Endodermal cell (in vitro differentiated cells): Measurements from ENCODE around the gene GOLGA6A. TPM values are rescaled to one million over a fixed set of nuclear protein-coding genes. Genes with fewer than 3 reads are reported as not detected.
A peak's percentile ranks its signal among the peaks of the same experiment; 100 is the strongest.
"Not testable (repeated sequence)": the region's sequence is repeated elsewhere in the genome, so short reads cannot be mapped to it uniquely, and the experiment has no call there.

ENCODE experiments used
- DNase-seq: peaks from one replicate; pipeline ENCODE4 v3.0.0-alpha.2; 2017
- H3K27ac ChIP-seq: 2 replicates; pipeline ENCODE4 v1.5.1; 2013; ENCODE audit warnings: mild to moderate bottlenecking, low read depth, low read length, moderate library complexity
- H3K27me3 ChIP-seq: 2 replicates; pipeline ENCODE4 v1.6.1; 2013; ENCODE audit warnings: mild to moderate bottlenecking, low read length, moderate library complexity; ENCODE audit not compliant: insufficient read depth, control insufficient read depth, poor library complexity, severe bottlenecking
- H3K36me3 ChIP-seq: 2 replicates; pipeline ENCODE4 v1.7.0; 2013; ENCODE audit warnings: mild to moderate bottlenecking, low read length, moderate library complexity; ENCODE audit not compliant: control insufficient read depth, insufficient read depth
- H3K4me1 ChIP-seq: one replicate; pipeline ENCODE4 v1.7.0; 2013; ENCODE audit warnings: low read length; ENCODE audit not compliant: control insufficient read depth, insufficient read depth
- H3K4me3 ChIP-seq: 2 replicates; pipeline ENCODE4 v1.5.1; 2013; ENCODE audit warnings: mild to moderate bottlenecking, low read length, moderate library complexity
- H3K9ac ChIP-seq: 2 replicates; pipeline ENCODE4 v1.6.1; 2013; ENCODE audit warnings: mild to moderate bottlenecking, low read length, moderate library complexity; ENCODE audit not compliant: poor library complexity, severe bottlenecking; ENCODE audit errors: extremely low read depth
- H3K9me3 ChIP-seq: 2 replicates; pipeline ENCODE4 v1.6.1; 2013; ENCODE audit warnings: mild to moderate bottlenecking, low read length, moderate library complexity; ENCODE audit not compliant: control insufficient read depth
- H3K27ac Mint-ChIP-seq: 2 replicates; pipeline ENCODE4 v1.8.0; 2020; ENCODE audit warnings: mixed read lengths
- H3K27me3 Mint-ChIP-seq: 2 replicates; pipeline ENCODE4 v1.8.0; 2021; ENCODE audit warnings: mild to moderate bottlenecking, mixed read lengths; ENCODE audit not compliant: insufficient read depth
- H3K36me3 Mint-ChIP-seq: 2 replicates; pipeline ENCODE4 v1.8.0; 2020; ENCODE audit warnings: low read depth, mixed read lengths
- H3K4me1 Mint-ChIP-seq: 2 replicates; pipeline ENCODE4 v1.8.0; 2020; ENCODE audit warnings: mixed read lengths
- H3K4me3 Mint-ChIP-seq: 2 replicates; pipeline ENCODE4 v1.8.0; 2020; ENCODE audit warnings: mild to moderate bottlenecking, moderate library complexity, mixed read lengths
- H3K9me3 Mint-ChIP-seq: 2 replicates; pipeline ENCODE4 v1.8.0; 2020; ENCODE audit warnings: mild to moderate bottlenecking, mixed read lengths
- WGBS, 2 experiments: methylation state at CpG; one replicate each; pipeline versions ENCODE4 v1.1.5 to v1.1.7; 2013; ENCODE audit warnings: missing lambda C conversion rate in 2 of 2, mixed read lengths in 1 of 2; ENCODE audit not compliant: insufficient coverage in 1 of 2, insufficient read length in 1 of 2; 5-methylcytosine and 5-hydroxymethylcytosine counted together
- total RNA-seq, 2 donors: library from RNA; stranded (reverse); fragmentation: NEBNext Ultra II Directional in 1 of 2; extraction: Animal tissue kit (Norgen Biotek cat#: 25700) in 1 of 2; gene quantifications; 2 replicates in 1 of 2; 3 replicates in 1 of 2; pipeline ENCODE4 v1.2.1, GENCODE V29; 2021
- TF ChIP-seq, protein P1 (sequence below): fragments of 200-600 bp; sonication (generic); conservative IDR thresholded peaks from 2 replicates; pipeline ENCODE4 v1.5.0; 2021; ENCODE audit warnings: antibody characterized with exemption, mild to moderate bottlenecking

The GOLGA6A gene
- total RNA-seq, 2 donors from 2014 or later = 0.75 to 0.86 TPM

GRCh38 chr15:74120426-74120825 is 38.1 kb upstream of the GOLGA6A start:
- Histone ChIP-seq H3K27ac (no peak overlapping the region), H3K4me3 (no peak overlapping the region), H3K9ac (no peak overlapping the region), H3K36me3 (no peaks in the 10 kb centered on the region), H3K9me3 (no peaks in the 10 kb centered on the region), H3K27me3 (no peaks in the 10 kb centered on the region), H3K4me1 (peaks cover 12% of the 10 kb centered on the region)
- H3K4me3 Mint-ChIP-seq = no peak overlapping the region
- H3K9me3 Mint-ChIP-seq = peaks cover 10% of the 10 kb centered on the region
- TF ChIP-seq, protein P1, sequence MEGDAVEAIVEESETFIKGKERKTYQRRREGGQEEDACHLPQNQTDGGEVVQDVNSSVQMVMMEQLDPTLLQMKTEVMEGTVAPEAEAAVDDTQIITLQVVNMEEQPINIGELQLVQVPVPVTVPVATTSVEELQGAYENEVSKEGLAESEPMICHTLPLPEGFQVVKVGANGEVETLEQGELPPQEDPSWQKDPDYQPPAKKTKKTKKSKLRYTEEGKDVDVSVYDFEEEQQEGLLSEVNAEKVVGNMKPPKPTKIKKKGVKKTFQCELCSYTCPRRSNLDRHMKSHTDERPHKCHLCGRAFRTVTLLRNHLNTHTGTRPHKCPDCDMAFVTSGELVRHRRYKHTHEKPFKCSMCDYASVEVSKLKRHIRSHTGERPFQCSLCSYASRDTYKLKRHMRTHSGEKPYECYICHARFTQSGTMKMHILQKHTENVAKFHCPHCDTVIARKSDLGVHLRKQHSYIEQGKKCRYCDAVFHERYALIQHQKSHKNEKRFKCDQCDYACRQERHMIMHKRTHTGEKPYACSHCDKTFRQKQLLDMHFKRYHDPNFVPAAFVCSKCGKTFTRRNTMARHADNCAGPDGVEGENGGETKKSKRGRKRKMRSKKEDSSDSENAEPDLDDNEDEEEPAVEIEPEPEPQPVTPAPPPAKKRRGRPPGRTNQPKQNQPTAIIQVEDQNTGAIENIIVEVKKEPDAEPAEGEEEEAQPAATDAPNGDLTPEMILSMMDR = no peak
- peaks cover 2% of the 10 kb centered on the region for H3K36me3 Mint-ChIP-seq
- WGBS, 2 experiments = 84 to 86% methylated on average over 2 to 6 of the region's 6 CpGs
- H3K4me1 Mint-ChIP-seq = peaks cover 26% of the 10 kb centered on the region
- no peak overlapping the region for H3K27ac Mint-ChIP-seq
- H3K27me3 Mint-ChIP-seq = peaks cover 12% of the 10 kb centered on the region
- DNase-seq = no peak

- H3K36me3 ChIP-seq = no peaks in the 10 kb centered on the region
- H3K9me3 Mint-ChIP-seq = peaks cover 8% of the 10 kb centered on the region
These were observed 27.4 kb upstream of the GOLGA6A start for GRCh38 chr15:74109713-74110112.

GRCh38 chr15:74108611-74109010 is 26.3 kb upstream of the GOLGA6A start:
- not testable (repeated sequence) for H3K4me3 ChIP-seq, H3K4me1 Mint-ChIP-seq, H3K27ac Mint-ChIP-seq, H3K9me3 Mint-ChIP-seq, H3K27me3 Mint-ChIP-seq, H3K9ac ChIP-seq, H3K9me3 ChIP-seq, H3K27me3 ChIP-seq, H3K4me3 Mint-ChIP-seq, H3K36me3 ChIP-seq, H3K36me3 Mint-ChIP-seq, H3K4me1 ChIP-seq, H3K27ac ChIP-seq
- 78 to 100% methylated on average over 1 to 4 of the region's 6 CpGs for WGBS, 2 experiments
- TF ChIP-seq, protein P1 = peak; percentile 66
- DNase-seq = peak; percentile 74

More at GRCh38 chr15:74109713-74110112, 27.4 kb upstream of the GOLGA6A start:
- H3K4me1 Mint-ChIP-seq = no peaks in the 10 kb centered on the region
- Histone ChIP-seq H3K4me3 (no peak overlapping the region), H3K9me3 (no peaks in the 10 kb centered on the region), H3K4me1 (no peaks in the 10 kb centered on the region), H3K27me3 (no peaks in the 10 kb centered on the region), H3K27ac (no peak overlapping the region), H3K9ac (no peak overlapping the region)
- H3K27ac Mint-ChIP-seq = no peak overlapping the region
- no peaks in the 10 kb centered on the region for H3K36me3 Mint-ChIP-seq
- DNase-seq = no peak
- WGBS, 2 experiments = 90 to 95% methylated on average over 7 of the region's 7 CpGs
- TF ChIP-seq, protein P1 = no peak
- peaks cover 5% of the 10 kb centered on the region for H3K27me3 Mint-ChIP-seq
- H3K4me3 Mint-ChIP-seq = no peak overlapping the region
